H9 (cell line): ENCODE data around the gene TTC12. TPM values are rescaled to one million over a fixed set of nuclear protein-coding genes. Genes with fewer than 3 reads are reported as not detected.

Experiments
- DNase-seq: peaks from one replicate; pipeline ENCODE4 v3.0.0-alpha.2; 2017
- H2AFZ ChIP-seq: one replicate; pipeline ENCODE4 v1.6.1; 2013; ENCODE audit warnings: mild to moderate bottlenecking, low read length, control low read depth, moderate library complexity
- H2AK5ac ChIP-seq: 2 replicates; pipeline ENCODE4 v1.6.1; 2013; ENCODE audit warnings: low read length, control low read depth, mixed read lengths; ENCODE audit not compliant: insufficient read length
- H2BK120ac ChIP-seq: one replicate; pipeline ENCODE4 v1.6.1; 2013; ENCODE audit warnings: low read depth, mild to moderate bottlenecking, low read length, control low read depth, inconsistent platforms; ENCODE audit not compliant: poor library complexity, severe bottlenecking
- H2BK12ac ChIP-seq: 2 replicates; pipeline ENCODE4 v1.6.1; 2013; ENCODE audit warnings: low read length, control low read depth, mixed read lengths, low read depth; ENCODE audit not compliant: insufficient read length
- H2BK15ac ChIP-seq: 2 replicates; pipeline ENCODE4 v1.6.1; 2013; ENCODE audit warnings: low read depth, low read length, control low read depth
- H2BK20ac ChIP-seq: one replicate; pipeline ENCODE4 v1.6.1; 2013; ENCODE audit warnings: low read depth, mild to moderate bottlenecking, low read length, control low read depth, inconsistent platforms; ENCODE audit not compliant: poor library complexity, severe bottlenecking
- H2BK5ac ChIP-seq: 2 replicates; pipeline ENCODE4 v1.6.1; 2013; ENCODE audit warnings: low read length, control low read depth, mixed read lengths; ENCODE audit not compliant: insufficient read length
- H3K14ac ChIP-seq: 2 replicates; pipeline ENCODE4 v1.6.1; 2013; ENCODE audit warnings: low read length, control low read depth; ENCODE audit not compliant: insufficient read depth
- H3K18ac ChIP-seq: 2 replicates; pipeline ENCODE4 v1.6.1; 2013; ENCODE audit warnings: low read depth, mild to moderate bottlenecking, mixed read lengths, low read length, control low read depth; ENCODE audit not compliant: insufficient read length
- H3K23ac ChIP-seq: 2 replicates; pipeline ENCODE4 v1.6.1; 2013; ENCODE audit warnings: low read length, control low read depth, mixed read lengths, low read depth; ENCODE audit not compliant: insufficient read length
- H3K23me2 ChIP-seq: 2 replicates; pipeline ENCODE4 v1.6.1; 2013; ENCODE audit warnings: low read depth, mild to moderate bottlenecking, mixed read lengths, low read length, control low read depth; ENCODE audit not compliant: insufficient read length, poor library complexity, severe bottlenecking
- H3K27ac ChIP-seq: 2 replicates; pipeline ENCODE4 v1.5.1; 2013; ENCODE audit warnings: low read length, control low read depth, mixed read lengths, low read depth; ENCODE audit not compliant: insufficient read length
- H3K27me3 ChIP-seq: 2 replicates; pipeline ENCODE4 v1.6.1; 2013; ENCODE audit warnings: low read length, control low read depth, inconsistent platforms; ENCODE audit not compliant: insufficient read depth
- H3K4ac ChIP-seq: 2 replicates; pipeline ENCODE4 v1.6.1; 2013; ENCODE audit warnings: low read depth, mild to moderate bottlenecking, control low read depth, inconsistent platforms, low read length, moderate library complexity
- H3K4me1 ChIP-seq: 2 replicates; pipeline ENCODE4 v1.6.1; 2013; ENCODE audit warnings: low read length, control low read depth, inconsistent platforms; ENCODE audit not compliant: insufficient read depth
- H3K4me2 ChIP-seq: 2 replicates; pipeline ENCODE4 v1.6.1; 2013; ENCODE audit warnings: low read length, control low read depth, mixed read lengths; ENCODE audit not compliant: insufficient read length, insufficient read depth
- H3K56ac ChIP-seq: 2 replicates; pipeline ENCODE4 v1.6.1; 2013; ENCODE audit warnings: low read depth, mild to moderate bottlenecking, mixed read lengths, low read length, control low read depth; ENCODE audit not compliant: insufficient read length
- H3K79me1 ChIP-seq: 2 replicates; pipeline ENCODE4 v1.6.1; 2013; ENCODE audit warnings: low read depth, mild to moderate bottlenecking, moderate library complexity, low read length, control low read depth, inconsistent platforms; ENCODE audit not compliant: insufficient read depth, poor library complexity, severe bottlenecking
- H3K79me2 ChIP-seq: 2 replicates; pipeline ENCODE4 v1.6.1; 2013; ENCODE audit warnings: low read length, control low read depth, inconsistent platforms; ENCODE audit not compliant: insufficient read depth
- H3K9ac ChIP-seq: 2 replicates; pipeline ENCODE4 v1.6.1; 2013; ENCODE audit warnings: low read length, control low read depth, mixed read lengths; ENCODE audit not compliant: insufficient read length; ENCODE audit errors: extremely low read depth
- H3K9me3 ChIP-seq: one replicate; pipeline ENCODE4 v1.6.1; 2013; ENCODE audit warnings: low read depth, low read length, inconsistent platforms; ENCODE audit not compliant: control insufficient read depth
- H3T11ph ChIP-seq: one replicate; pipeline ENCODE4 v1.6.1; 2013; ENCODE audit warnings: mild to moderate bottlenecking, low read length, control low read depth, inconsistent platforms
- H4K20me1 ChIP-seq: one replicate; pipeline ENCODE4 v1.6.1; 2013; ENCODE audit not compliant: control insufficient read depth, insufficient read length, insufficient read depth
- H4K5ac ChIP-seq: 2 replicates; pipeline ENCODE4 v1.6.1; 2013; ENCODE audit warnings: low read depth, mild to moderate bottlenecking, mixed read lengths, low read length, control low read depth; ENCODE audit not compliant: insufficient read length
- H4K8ac ChIP-seq: replicated peaks from 2 replicates; pipeline ENCODE4 v1.6.1; 2013; ENCODE audit warnings: low read length, control low read depth, mixed read lengths, low read depth; ENCODE audit not compliant: insufficient read length
- H4K91ac ChIP-seq: 2 replicates; pipeline ENCODE4 v1.6.1; 2013; ENCODE audit warnings: low read depth, mild to moderate bottlenecking, moderate library complexity, mixed read lengths, low read length, control low read depth; ENCODE audit not compliant: insufficient read length
- H3K27ac Mint-ChIP-seq, 3 experiments: 2 replicates in 2 of 3; 3 replicates in 1 of 3; pipeline ENCODE4 v1.8.0; 2020 to 2021; ENCODE audit warnings: mixed read lengths in 3 of 3, mild to moderate bottlenecking in 1 of 3, moderate library complexity in 1 of 3
- H3K27me3 Mint-ChIP-seq: 2 replicates; pipeline ENCODE4 v1.8.0; 2021; ENCODE audit warnings: low read depth, mild to moderate bottlenecking, moderate library complexity, mixed read lengths
- H3K36me3 Mint-ChIP-seq, 3 experiments: 2 replicates in 2 of 3; 3 replicates in 1 of 3; pipeline ENCODE4 v1.8.0; 2020 to 2021; ENCODE audit warnings: low read depth in 3 of 3, mixed read lengths in 3 of 3; ENCODE audit not compliant: insufficient read depth in 1 of 3
- H3K4me1 Mint-ChIP-seq, 2 experiments: 2 replicates each; pipeline ENCODE4 v1.8.0; 2020; ENCODE audit warnings: mixed read lengths in 2 of 2
- H3K4me3 Mint-ChIP-seq, 2 experiments: 2 replicates in 1 of 2; 3 replicates in 1 of 2; pipeline ENCODE4 v1.8.0; 2020 to 2021; ENCODE audit warnings: mild to moderate bottlenecking in 2 of 2, mixed read lengths in 2 of 2, moderate library complexity in 1 of 2
- H3K9me3 Mint-ChIP-seq, 2 experiments: 2 replicates in 1 of 2; 3 replicates in 1 of 2; pipeline ENCODE4 v1.8.0; 2020; ENCODE audit warnings: mild to moderate bottlenecking in 2 of 2, mixed read lengths in 2 of 2, moderate library complexity in 1 of 2
- whole genome bisulfite sequencing: extraction: QIAGEN DNeasy Blood & Tissue Kit; methylation state at CpG from one replicate; pipeline ENCODE4 v1.1.7; 2013; ENCODE audit warnings: missing lambda C conversion rate, low lambda C conversion rate, mixed read lengths; ENCODE audit not compliant: insufficient read length; ENCODE audit errors: extremely low coverage; 5-methylcytosine and 5-hydroxymethylcytosine counted together
- total RNA-seq: library from RNA; stranded (reverse); gene quantifications from 2 replicates; pipeline ENCODE4 v1.2.1, GENCODE V29; 2021
- TF ChIP-seq, protein P1 (sequence below): fragments of 200-600 bp; sonication (generic); conservative IDR thresholded peaks from 3 replicates; pipeline ENCODE4 v1.8.0; 2021; ENCODE audit warnings: antibody characterized with exemption, mild to moderate bottlenecking

Gene TTC12
- total RNA-seq, 1 experiment from 2014 or later, result 8.3 TPM

DNA sequence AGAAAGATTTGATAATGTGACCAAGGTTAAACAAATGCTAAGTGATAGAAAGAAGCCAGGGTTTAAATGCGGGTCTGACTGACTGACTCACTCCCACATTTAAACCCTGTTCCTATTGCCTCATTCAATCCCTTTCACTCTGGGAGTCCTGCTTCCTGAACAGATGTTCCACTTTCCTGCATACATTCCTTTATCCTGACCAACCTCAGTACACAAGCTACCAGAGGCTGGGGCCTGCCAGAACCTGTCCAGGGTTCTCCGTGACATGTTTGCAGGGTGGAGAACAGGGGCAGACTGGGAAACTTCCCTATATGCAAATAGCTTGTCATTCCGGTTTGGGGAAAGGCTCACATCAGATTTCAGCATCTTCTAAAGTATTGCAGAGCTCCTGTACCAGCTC, 70.2 kb downstream of the TTC12 start:
- Histone ChIP-seq H3K4ac (no peak overlapping the region), H3K18ac (no peak overlapping the region), H2AK5ac (no peak overlapping the region), H4K20me1 (no peaks in the 10 kb centered on the region), H2BK120ac (no peak overlapping the region), H2BK15ac (no peak overlapping the region), H3K56ac (no peak overlapping the region), H3K23ac (no peak overlapping the region), H3T11ph (no peak overlapping the region), H4K8ac (no peak overlapping the region), H3K4me1 (peaks cover 2% of the 10 kb centered on the region; the same call in 1 of the 2 replicates), H3K79me2 (no peaks in the 10 kb centered on the region), H3K79me1 (no peaks in the 10 kb centered on the region), H3K9me3 (no peaks in the 10 kb centered on the region), H2BK12ac (no peak overlapping the region), H4K5ac (no peak overlapping the region), H3K23me2 (no peaks in the 10 kb centered on the region), H3K27me3 (no peaks in the 10 kb centered on the region), H3K14ac (no peak overlapping the region), H3K9ac (no peak overlapping the region), H4K91ac (no peak overlapping the region), H3K27ac (no peak overlapping the region), H2BK20ac (no peak overlapping the region), H2AFZ (no peak overlapping the region), H3K4me2 (no peak overlapping the region), H2BK5ac (no peak overlapping the region)
- Mint-ChIP-seq H3K4me1 (peaks cover 7% of the 10 kb centered on the region in 2 experiments), H3K4me3 (no peak overlapping the region), H3K9me3 (no peaks in the 10 kb centered on the region), H3K27ac (no peak overlapping the region), H3K27me3 (peaks cover 7% of the 10 kb centered on the region), H3K36me3 (no peaks in the 10 kb centered on the region)
- TF ChIP-seq, protein P1, sequence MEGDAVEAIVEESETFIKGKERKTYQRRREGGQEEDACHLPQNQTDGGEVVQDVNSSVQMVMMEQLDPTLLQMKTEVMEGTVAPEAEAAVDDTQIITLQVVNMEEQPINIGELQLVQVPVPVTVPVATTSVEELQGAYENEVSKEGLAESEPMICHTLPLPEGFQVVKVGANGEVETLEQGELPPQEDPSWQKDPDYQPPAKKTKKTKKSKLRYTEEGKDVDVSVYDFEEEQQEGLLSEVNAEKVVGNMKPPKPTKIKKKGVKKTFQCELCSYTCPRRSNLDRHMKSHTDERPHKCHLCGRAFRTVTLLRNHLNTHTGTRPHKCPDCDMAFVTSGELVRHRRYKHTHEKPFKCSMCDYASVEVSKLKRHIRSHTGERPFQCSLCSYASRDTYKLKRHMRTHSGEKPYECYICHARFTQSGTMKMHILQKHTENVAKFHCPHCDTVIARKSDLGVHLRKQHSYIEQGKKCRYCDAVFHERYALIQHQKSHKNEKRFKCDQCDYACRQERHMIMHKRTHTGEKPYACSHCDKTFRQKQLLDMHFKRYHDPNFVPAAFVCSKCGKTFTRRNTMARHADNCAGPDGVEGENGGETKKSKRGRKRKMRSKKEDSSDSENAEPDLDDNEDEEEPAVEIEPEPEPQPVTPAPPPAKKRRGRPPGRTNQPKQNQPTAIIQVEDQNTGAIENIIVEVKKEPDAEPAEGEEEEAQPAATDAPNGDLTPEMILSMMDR, result no peak
- WGBS, result no CpG with 5 or more reads among the region's 3 CpGs
- DNase-seq, result peak; percentile 26
